GM18867 (cell line): ENCODE data around the gene TAS2R14.

Experiments
- ATAC-seq: cut with Tn5 transposase; IDR thresholded peaks from one replicate; pipeline ENCODE4 v1.9.1; 2021; ENCODE audit warnings: mild to moderate bottlenecking, moderate library complexity; ENCODE audit not compliant: unreplicated experiment

The TAS2R14 gene, protein sequence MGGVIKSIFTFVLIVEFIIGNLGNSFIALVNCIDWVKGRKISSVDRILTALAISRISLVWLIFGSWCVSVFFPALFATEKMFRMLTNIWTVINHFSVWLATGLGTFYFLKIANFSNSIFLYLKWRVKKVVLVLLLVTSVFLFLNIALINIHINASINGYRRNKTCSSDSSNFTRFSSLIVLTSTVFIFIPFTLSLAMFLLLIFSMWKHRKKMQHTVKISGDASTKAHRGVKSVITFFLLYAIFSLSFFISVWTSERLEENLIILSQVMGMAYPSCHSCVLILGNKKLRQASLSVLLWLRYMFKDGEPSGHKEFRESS

DNA sequence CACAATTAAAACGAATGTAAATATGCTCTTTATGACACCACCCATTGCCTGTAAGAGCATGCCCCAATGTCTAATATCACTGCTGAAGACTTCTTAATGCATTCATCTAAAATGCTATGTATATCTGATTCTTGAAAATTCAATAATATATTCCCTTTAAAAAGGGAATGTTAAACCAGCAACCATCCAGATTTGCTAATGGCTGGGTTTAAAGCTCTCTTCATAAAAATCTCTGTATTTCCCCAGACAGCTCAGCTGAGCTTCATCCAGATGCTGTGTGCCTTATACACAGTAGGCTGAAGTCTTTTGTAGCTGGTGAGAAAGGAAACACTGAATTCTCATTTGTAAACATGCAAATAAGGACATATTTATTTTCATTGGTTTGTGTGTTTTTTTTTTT is at the start of gene TAS2R14:
TSS of gene TAS2R14 (minus strand) at position 101 of the 400 bp plus-strand sequence. CDS start at position 45, 56 bp downstream.
- ATAC-seq, result no peak

DNA sequence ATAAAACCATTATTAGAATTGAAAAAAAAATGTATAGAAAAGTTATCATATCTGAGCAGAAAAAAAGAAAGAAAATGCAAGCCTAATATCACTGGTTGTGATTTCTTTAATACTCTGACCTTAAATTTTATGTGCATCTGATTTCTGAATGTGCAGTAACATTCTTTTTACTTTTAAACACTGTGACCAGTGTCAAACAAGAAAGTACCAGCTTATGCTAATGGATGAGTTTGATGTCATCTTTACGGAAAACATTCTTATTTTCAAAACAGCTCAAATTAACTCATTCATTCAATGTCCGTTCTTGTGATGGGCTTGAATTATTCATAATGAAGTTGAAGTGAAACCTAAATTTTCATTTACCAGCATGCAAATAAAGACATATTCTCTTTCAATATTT is 47.7 kb upstream of the TAS2R14 start, which contains the start of gene TAS2R50:
TSS of gene TAS2R50 (minus strand) at position 101 of the 400 bp plus-strand sequence. CDS start at position 49, 52 bp downstream.
- ATAC-seq, result no peak

DNA sequence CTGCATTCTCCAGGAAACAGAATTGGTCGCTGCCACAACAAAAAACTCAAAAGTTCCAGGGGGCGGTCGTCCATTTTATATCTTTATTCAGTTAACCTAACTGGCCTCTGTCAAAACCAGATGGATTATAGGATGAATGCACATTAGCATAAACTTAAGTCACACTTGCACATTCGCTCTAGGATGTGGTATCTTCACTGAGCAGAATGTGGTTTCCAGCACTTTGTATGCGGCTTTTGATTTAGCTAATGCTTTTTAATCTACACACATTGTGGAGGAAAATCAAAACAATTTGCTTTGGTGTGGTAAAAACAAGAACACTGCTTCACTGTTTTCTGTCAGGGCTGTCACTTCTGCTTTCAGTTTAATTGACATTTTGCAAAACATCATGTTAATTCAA is 43.2 kb upstream of the TAS2R14 start:
- ATAC-seq, result no peak

DNA sequence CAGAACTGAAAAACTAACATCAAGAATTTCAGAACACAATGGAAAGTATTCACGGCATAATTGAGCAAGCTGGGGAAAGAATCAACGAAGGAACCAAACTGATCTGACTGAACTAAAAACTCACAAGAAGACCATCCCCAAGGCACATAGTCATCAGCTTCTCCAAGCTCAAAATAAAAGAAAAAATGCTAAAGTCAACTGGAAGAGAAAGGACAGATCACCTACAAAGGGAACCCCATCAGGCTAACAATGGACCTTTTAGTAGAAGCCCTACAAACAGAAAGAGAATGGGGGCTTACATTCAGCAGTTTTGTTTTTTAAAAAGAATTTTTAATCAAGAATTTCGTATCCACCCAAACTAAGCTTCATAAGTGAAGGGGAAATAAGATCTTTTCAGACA is 35.9 kb upstream of the TAS2R14 start:
- no peak for ATAC-seq

DNA sequence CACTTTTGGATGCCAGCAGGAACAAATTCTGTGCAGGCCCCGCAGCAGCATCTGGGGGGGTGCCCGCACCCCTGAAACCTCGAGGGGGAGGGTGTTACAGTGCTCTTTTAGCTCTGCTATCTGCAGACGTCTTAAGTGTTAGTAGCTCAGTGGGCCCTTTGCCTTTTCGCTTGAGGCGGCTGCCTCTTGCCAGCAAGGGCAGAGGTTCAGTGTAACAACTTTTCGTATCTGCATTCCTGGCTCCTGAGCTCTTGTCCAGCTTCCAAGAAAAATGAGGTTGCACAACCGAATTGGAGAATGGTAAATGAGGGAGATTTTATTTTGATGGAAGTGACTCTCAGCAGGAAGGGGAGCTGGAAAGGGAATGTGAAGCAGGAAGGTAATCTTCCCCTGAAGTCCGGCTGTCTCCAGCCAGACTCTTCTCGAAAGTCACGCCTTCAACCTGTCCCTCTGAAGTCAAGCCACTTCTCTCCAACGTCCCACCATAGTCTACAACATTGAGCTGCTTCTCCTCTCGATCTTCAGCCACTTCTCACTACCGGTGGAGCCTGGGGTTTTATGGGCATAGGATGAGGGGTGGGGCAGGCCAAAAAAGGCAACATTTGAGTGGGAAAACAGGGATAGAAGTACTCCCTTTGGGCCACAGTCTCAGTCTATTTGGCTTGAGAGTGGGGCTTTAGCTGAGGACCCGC is 29.8 kb upstream of the TAS2R14 start:
- no peak for ATAC-seq

DNA sequence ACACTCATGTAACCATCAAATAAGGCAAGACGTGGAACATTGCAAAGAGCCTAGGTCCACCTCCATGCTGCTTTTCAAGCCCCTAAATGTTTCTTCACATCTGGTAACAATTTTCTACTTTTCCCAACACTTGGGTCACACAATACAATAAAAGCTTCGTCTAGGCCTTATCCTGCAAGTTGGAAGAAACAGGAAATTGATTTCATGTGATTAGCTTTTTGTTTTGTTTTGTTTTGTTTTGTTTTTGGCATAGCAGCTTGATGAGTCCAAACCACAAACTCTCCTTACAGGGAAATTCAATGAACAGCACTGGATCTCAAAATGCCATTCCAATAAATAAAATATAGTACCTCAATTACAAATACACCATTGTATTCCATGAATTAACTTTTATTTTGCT is 28.3 kb upstream of the TAS2R14 start:
- no peak for ATAC-seq

DNA sequence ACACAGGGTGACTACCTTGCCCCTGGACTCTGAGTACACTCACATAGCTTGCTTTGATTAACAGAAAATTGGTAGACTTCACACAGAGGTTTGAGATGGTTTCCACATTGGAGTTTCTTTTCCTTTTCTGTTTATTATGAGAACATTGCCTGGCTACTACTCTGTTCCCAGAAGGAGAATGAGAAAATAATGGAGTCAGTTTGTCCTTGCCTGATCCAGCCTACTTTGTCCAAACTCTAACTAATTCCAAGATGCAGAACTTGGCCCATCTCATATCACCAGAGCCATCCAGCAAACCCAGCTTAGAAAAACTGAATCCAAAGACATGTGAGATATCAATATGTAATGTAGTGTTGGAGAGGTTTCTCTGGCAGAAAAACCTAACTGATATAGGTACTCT is 27.3 kb upstream of the TAS2R14 start:
- ATAC-seq, result no peak

DNA sequence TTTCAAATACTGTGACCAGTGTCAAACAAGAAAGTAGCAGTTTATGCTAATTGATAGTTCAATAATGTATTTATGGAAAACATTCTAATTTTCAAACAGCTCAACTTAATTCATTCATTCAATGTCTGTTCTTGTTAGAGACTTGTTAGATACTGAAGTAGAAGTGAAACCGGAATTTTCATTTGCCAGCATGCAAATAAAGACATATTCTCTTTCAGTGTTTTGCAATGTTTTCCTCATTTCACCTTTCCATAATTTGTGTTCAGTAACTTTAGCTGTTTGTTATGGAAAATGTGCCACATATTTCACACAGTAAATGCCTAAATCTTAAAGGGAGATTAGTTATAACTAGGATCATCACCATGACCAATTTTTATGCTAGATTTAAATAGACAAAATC is 26.4 kb upstream of the TAS2R14 start:
- no peak for ATAC-seq

DNA sequence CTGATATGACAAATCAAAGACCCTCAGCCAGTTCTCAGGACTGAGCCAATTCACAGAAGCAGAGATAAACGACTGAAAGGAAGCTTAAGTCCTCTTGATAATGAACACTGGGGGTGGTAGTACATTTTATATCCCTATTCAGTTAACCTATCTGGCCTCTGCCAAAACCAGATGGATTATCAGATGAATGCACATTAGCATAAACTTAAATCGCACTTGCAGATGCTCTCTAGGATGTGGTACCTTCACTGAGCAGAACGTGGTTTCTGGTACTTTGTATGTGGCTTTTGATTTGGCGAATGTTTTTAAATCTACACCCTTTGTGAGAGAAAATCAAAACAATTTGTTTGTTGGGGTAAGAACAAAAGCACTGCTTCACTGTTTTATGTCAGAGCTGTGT is 21.1 kb upstream of the TAS2R14 start:
- ATAC-seq, result no peak

DNA sequence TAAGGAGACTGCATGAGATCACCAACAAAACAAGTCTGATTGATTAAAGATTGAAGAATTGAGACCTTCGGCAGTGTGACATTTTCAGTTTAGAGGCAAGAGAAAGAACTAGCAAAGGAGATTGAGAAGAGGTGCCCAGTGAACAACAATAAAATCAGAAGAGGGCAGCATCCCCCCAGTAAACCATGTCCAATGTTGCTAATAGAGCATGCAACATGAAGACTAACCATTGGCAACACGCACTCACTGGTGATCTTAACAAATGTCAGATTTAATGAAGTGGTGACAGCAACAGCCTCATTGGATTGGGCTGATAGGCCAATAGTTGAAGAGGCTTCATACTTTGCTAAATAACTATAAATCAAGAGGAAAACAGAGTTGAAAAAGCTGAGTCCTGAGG is 20.7 kb upstream of the TAS2R14 start:
- ATAC-seq, result no peak

DNA sequence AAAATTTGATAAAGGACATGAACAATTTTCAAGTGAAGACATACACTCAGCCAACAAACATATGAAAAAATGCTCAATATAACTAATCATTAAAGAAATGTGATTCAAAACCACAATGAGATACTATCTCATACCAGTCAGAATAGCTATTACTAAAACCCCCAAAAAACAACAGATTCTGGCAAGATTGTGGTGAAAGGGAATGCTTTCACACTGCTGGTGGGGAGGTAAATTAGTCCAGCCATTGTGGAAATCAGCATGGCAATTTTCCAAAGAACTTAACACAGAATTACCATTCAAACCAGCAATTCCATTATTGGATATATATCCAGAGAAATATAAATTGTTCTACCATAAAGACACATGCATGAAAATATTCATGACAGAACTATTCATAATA is 18.7 kb upstream of the TAS2R14 start:
- no peak for ATAC-seq

DNA sequence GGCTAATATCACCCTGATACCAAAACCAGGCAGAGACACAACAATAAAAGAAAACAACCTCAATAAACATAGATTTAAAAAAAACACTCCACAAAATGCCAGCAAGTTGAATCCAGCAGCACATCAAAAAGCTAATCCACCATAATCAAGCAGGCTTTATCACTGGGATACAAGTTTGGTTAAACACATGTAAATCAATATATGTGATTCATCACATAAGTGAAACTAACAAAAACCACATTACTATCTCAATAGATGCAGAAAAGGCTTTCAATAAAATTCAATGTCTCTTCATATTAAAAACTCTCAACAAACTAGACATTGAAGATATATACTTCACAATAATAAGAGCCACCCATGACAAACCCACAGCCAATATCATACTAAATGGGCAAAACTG is 17.0 kb upstream of the TAS2R14 start:
- ATAC-seq, result no peak

DNA sequence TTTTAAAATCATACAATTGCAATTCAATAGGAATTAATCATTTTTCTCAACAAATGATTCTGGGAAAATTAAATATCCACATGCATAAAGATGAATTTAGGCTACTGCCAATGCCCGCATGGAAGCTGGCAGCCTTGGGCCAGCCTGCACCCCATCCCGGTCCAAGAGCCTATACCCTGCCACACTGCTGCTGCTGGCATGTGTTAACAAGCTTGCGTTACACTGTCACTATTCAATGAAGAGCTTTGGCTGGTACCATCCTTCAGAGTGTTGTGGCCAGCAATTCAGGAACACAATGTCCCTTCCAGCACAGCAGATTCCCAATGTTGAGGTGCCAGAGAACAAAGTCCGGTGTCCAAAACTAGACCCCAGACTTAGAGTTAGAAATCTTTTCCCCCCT is 13.6 kb upstream of the TAS2R14 start:
- ATAC-seq, result no peak

DNA sequence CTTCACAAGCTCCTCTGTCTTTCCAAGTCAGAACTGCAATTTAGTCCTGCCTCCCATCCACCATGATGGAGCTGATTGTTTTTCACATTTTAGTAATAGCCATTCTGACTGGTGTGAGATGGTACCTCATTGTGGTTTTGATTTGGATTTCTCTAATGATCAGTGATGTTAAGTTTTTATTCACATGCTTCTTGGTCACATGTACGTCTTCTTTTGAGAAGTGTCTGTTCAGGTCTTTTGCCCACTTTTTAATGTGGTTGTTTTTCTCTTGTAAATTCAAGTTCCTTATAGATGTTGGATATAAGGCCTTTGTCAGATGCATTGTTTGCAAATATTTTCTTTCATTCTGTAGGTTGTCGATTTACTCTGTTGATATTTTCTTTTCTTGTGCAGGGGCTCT is 4.1 kb upstream of the TAS2R14 start:
- no peak for ATAC-seq

DNA sequence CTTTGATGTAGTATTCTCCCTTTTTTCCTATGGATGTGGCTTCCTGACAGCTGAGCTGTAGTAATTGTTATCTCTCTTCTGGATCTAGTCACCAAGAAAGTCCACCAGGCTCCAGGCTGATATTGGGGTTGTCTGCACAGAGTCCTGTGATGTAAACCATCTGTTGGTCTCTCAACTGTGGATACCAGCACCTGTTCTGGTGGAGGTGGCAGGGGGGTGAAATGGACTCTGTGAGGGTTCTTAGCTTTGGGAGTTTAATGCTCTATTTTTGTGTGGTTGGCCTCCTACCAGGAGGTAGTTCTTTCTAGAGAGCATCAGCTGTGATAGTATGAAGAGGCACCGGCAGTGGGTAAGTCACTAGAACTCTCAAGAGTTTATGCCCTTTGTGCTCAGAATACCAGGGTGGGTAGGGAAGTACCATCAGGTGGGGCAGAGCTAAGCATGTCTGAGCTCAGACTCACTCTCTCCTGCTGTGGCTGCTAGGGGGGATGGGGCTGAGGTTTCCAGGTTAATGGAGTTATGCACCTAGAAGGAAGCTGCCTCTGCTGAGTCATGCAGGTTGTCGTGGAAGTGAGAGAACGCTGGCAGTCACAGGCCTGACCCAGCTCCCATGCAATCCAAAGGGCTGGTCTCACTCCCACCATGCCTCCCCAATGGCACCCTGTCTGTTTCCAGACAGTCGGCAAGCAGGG is 3.0 kb upstream of the TAS2R14 start:
- ATAC-seq, result no peak

DNA sequence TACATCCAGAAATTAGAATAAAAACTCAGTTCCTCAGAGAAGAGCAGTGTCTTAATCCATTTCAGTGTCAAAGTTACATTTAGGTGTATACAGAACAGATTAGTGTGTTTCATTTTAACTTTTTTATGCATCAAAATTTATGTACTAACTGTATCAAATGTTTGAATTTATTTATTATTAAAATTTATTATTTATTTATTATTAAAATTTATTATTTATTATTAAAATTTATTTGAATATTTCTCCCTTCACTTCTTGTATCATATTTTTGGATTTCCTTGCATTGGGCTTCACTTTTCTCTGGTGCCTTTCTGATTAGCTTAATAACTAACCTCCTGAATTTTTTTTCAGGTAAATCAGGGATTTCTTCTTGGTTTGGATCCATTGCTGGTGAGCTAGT is 2.3 kb upstream of the TAS2R14 start:
- ATAC-seq, result no peak

DNA sequence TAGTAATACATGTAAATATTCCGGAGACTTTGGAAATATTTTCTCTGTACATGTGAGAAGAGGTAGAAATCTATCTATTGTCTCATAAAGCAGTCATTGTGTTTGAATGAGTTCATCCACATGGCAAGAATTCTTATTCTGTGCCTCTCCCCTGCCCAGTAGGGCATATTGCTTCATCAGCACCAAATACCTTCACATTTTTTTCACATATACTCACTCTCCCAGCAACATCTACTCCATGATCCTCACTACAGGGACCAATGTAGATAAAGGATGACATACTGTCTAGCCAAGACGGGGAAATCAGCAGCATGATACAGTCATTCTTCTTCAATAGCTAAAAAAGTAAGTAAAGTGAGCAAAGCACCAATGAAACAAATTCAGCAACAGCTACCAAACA is 1.3 kb upstream of the TAS2R14 start:
- ATAC-seq, result no peak

DNA sequence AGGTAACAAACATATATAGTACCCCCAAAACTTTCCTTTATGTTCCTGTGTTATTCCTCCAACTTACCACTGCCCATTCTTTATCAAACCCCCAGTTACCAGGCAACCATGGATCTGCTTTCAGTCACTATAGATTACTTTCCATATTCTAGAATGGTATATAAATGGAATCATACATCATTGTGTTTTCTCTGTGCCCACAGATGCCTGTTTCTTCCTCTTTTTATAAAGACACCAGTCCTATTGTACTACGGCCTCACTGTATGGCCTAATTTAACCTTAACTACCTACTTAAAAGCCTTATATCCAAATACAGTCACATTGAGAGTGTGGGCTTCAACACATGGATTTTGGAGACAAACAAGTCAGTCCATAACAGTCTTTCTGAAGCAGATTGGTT is 2.6 kb downstream of the TAS2R14 start:
- no peak for ATAC-seq

DNA sequence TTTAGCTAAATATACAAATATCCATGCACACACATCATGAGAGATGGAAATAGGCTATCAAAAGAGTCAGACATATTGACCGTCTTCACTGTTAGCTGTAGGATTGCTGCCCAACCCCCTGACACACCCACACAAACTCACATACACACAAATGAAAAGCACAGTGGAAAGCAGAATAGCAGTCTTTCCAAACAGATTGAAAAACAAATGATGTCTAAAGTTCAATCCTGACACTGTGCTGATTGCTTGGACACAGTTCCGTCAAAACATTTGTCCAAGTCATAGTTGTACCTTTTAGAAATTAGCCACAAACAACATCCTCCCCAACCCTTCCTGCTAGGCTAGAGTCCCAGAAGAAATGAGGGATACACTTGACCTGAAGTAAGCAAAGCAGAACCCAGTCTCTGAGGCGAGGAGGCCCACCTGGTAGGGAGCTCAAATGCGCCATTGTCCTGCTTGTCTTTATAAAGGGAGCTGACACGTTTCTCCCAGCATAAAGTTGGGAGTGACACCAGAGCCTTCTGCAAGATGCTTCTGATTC is 10.2 kb downstream of the TAS2R14 start, which contains the start of gene PRH2:
TSS of gene PRH2 (plus strand) at position 491 of the 541 bp plus-strand sequence. CDS start at position 529, 38 bp downstream.
- no peak for ATAC-seq

DNA sequence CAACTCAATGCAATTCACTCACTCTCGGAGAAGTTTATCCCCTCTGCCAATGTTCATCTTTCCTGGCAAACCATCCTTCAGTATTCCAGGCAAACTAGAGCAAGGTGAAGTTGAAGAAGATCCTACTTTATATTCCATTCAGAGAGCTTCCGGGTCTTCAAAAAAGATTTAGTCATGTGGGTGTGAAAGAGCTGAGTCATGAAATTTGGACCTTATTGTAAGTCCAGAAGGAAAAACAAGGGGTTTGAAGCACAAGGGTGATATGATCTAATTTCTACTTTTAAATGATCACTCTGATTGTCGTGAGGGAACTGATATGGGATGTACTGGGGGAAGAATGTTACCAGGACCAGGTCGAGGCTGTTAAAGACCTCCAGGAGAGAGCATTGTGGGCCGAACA is 12.8 kb downstream of the TAS2R14 start:
- ATAC-seq, result no peak

DNA sequence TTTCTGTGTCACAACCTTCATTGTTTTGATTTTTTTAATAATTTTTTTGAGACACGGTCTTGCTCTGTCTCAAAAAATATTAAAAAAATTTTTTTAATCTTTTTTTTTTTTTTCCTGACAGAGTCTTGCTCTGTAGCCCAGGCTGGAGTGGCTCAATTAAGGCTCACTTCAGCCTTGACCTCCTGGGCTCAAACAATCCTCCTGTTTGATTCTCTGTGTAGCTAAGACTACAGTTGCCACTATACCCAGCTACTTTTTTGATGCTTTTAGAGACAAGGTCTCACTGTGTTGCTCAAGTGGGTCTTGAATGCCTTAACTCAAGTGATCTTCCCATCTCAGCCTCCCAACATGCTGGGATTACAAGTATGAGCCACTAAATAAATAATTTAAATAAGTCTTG is 19.3 kb downstream of the TAS2R14 start:
- no peak for ATAC-seq

DNA sequence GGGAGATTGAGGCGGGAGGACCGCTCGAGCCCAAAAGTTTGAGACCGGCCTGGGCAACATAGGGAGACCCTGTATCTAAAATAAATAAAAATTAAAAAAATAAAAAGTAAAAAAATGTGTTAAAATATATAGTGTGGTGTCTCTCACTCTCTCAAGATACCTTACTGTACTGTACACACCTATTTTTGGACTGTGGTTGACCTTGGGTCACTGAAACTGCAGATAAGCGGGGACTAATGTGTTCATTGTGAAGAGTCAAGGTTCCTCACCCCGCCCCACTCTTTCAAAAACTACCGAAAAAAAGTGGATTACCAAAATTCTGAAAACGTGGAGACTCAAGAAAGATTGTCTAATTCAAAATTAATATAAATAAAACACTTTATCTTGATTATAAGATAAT is 28.7 kb downstream of the TAS2R14 start:
- ATAC-seq, result no peak
